HG03066 (cell line): ENCODE results near the gene CRY1.

Source experiments
- ATAC-seq: cut with Tn5 transposase; IDR thresholded peaks from one replicate; pipeline ENCODE4 v1.9.1; 2021; ENCODE audit warnings: low read depth; ENCODE audit not compliant: unreplicated experiment

Gene CRY1

DNA sequence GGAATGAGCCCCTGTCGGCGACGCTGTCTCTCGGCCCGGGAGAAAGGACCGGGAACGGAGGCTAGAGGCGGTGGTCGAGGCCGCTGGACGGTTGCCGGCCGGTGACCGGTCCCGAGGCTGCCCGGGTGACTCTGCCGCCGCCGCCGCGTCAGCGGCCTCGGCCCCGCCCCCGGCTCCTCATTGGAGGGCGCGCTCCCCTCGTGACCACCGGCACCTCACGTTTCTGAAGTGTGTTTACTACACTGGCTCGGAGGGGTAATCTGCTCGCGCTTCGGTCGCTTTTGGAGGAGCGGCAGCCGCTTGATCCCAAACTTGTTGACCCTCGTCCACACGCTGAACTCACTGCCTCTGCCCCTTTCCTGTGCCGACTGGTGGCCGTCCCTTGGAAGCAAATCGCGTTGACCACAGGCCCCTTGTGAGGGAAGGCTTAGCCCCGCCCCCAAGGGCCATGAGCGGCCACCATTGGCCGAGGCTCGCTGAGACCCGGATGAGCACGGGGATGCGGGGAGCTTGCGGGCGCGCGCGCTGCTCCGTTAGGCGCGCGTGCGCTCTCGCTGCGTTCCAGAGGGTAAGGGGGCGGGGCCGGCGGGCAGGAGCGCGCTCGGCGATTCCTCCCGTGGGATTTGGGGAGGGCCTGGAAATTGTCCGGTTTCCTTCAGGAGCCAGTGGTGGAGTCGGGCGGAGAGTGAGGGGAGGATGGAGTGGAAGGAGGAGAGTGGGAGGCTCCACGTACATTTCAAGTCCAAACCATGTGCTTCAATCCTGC is at the start of gene CRY1:
CRY1 (minus strand) TSS at position 133 of the 766 bp plus-strand sequence. CDS start 588 bp downstream, outside the sequence.
- ATAC-seq, result peak; percentile 84

DNA sequence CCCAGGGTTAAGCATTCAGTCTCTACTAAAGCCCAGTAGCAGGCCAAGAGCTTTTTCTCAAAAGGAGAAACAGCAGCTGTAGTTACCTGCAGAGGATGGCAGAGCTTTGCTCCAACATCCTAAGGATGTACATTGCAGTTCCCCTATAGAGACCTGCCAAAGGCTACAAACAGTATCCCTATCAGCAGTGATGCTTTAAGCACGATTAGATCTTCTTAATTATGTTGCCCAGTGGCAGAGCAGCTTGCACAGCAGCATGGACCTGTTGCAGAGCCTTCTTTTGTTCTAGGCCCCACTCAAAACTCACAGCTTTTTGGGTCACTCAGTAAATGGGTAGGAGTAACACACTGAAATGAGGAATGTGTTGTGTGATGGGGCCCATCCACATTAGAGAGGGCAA is 46.4 kb upstream of the CRY1 start:
- ATAC-seq, result no peak

DNA sequence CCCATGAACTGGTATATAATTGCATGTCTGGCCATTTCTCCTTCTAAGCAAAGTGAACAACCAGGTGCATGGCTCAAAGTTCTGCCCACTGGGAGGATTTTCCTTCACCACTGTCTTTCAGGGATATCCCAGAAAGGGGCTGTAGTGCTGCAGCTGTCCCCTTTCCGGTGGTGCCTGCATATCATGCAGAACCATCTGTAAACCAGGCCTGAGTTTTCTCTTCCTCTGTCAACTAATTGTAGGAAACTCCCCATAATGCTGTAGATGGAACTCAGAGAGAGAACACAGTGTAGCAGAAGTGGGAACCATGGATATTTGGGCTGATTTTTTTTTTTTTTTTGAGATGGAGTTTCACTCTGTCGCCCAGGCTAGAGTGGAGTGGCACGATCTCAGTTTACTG is 45.6 kb upstream of the CRY1 start:
- ATAC-seq, result no peak

DNA sequence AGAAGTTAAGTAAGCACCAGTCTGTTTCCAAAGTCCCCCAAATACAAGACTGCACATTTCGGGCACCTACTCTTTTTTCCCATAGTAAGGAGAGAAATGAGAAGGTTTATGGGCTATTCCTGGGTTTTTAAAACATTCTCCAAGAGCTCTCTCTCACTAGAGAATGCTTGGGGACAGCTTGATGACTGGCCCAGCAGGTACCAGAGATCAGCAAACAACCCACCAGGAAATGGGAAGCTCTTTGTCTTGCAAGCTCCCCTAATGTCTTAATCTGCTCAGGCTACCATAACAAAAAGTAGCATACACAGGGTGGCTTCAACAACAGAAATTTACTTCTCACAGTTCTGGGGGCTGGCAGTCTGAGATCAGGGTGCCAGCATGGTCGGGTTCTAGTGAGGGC is 41.8 kb upstream of the CRY1 start:
- no peak for ATAC-seq

DNA sequence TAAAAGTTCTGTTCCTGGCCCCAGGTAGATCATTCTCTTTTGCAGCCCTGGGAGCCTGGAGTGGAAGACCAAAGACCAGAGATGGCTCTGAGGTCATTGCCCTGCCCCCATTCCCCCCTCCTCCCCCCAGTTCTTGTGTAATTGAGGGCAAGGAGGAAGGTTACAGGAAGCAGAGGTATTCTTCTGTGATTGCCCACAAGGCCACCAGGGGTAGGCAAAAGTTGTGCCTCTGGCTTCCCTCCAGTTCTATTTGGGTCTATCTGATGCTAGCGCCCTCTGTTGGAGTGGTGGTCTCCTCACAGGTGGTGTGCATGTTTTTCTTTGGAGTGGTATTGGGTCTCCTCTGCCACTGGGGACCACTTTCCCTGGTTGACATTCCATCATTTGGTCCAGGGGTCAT is 41.2 kb upstream of the CRY1 start:
- ATAC-seq, result no peak

DNA sequence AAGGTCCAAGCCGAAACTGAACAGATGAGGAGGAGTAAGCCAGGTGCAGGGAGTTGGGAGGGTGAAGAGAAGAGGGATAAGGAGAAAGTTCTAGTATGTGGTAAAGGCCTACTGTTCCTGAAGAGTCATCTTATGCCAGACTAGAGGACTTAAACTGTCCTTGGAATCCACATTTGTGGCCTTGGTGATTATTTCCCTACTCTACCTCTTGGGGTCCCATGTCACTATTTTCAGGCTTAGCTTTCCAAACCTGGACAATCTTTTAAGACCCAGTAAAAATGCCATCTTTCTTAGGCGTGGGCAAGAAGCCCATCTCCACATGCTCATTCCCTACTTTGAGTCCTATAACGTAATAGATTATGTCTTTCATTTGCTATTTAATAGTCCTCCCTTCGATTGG is 40.1 kb upstream of the CRY1 start:
- no peak for ATAC-seq

DNA sequence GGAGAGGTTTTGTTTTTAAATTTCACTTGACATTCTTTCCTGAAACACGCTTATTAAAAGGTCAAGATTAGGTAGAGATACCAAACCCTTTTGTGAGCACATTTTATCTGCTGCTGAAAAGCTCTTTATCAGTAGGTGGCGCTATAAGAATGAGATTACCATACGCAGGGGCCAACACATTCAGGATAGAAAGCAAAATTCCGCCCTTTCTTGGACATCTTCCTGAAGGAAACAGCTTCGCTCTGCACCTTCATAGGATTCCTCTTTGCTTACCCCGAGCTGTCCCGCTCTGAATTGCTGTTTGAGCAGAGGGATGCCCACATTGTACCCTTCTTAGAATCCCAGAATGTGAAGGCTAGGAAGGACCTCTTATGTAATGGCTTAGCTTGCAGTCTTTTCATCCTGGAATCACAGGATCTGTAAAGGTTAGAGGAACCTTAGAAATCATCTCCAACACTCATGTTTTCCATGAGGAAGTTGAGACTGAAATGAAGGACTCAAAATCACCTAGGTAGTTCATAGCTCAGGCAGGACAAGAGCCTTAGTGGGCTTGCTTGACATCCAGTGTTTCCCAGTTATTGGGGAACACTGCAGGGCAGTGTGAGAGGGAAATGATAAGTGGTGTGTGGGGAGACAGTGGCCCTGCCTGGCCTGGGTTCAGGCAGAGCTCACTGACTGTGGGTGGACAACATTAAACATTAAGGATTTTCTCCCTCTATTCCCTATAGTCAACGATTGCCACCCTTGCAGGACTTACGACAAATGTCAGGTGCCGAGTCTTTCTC is 38.7 kb upstream of the CRY1 start:
- ATAC-seq, result no peak

DNA sequence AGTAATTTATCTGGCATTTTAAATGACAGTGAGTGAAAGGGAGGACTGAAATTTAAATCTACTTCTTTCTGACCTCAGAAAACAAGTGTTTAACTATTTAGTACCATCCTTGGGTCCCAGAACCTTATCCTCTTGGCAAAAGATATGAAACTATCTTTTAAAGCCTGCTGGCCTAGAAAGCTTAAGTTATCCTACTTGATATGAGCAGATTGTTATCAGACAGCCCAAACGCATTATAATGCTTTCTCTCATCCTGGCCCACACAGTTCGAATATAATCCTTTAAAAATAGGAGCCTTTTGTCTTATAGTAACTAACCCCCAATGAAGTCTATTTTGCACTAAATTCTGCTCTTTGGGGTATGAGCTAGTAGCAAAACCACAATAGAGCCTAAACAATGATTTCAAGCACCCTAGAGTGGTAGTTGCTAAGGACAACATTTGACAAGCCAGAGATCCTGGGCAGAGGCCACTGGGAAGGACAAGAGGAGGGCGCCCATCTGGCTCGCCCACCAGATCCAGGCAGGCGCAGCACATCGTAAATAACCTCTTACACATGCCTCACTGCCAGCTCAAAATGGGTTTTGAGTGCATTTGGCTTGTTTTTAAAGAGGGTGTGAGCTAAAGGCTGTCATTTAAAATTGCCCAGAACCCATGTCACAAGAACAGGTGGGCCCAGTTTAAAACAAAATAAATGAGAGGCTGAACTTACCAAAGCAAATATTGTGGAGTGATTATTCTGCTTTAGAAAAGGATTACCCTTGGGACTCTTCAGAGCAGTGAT is 37.7 kb upstream of the CRY1 start:
- no peak for ATAC-seq

DNA sequence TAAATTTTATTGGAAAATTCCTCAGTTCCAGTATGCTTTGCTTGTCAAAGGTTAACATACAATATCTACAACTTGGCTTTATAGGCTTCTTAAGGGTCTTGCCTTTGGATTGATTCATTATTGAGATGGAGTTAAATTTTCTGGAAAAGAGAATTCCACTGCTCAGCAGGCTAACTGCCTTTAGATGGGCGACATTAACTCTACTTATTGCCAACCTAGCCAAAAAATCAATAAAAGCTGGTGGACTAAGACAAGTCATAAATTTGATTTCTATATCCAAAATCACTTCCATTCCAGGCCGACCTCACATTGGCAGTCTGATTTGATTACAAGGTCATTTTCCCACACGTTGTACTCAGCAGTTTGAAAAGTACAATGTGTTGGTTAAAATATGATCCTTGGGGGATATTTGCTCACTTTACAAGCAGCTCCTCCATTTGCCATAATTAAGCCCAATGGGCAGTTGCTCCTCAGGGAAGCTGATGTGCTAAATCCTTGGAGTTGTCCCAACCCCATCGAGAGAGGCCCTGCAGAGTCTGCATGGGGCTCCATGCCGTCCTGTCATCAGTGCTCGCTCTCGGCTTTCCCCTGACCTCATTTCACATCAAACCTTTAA is 36.1 kb upstream of the CRY1 start:
- no peak for ATAC-seq

DNA sequence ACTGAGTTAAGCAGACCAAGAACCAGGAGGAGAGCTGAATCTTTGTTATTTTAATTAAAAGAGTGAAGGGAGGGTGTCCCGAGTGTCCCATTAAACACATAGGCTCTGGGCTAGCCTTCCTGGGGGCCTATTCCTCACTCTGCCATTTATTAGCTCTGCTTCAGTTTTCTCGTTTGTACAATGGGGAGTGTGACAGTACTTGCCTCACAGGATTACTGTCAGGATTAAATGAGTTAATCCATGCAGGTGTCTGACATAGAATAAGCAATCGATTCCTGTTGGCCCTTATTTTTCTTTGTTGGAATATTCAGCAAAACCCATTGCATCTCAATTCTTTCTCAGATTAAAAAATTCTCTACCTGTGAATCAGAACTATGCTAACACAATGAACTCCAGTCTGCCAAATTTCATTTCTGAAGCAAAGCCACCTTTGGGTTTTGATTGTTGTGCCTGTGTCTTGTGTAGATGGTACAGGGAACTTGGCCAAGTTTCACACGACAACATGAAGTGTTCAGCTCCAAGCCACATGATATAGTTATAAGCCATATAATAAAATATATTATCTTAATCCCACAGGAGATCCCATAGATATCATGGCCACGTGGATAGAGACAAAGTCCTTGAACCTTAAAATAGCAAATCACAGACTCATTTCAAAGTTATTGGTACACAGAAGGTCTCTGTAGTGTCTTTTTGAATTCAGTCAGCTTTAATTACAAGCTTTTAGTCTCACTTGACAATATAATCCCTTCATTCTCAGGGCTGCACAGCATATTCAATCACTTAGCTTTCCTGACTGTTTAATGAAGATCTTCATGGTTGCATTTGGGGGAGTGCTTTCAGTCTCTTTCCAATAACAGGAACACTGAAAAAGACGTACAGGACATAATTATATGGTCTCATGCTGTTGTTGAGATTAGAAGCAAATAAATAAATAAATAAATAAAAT is 34.4 kb upstream of the CRY1 start:
- no peak for ATAC-seq

DNA sequence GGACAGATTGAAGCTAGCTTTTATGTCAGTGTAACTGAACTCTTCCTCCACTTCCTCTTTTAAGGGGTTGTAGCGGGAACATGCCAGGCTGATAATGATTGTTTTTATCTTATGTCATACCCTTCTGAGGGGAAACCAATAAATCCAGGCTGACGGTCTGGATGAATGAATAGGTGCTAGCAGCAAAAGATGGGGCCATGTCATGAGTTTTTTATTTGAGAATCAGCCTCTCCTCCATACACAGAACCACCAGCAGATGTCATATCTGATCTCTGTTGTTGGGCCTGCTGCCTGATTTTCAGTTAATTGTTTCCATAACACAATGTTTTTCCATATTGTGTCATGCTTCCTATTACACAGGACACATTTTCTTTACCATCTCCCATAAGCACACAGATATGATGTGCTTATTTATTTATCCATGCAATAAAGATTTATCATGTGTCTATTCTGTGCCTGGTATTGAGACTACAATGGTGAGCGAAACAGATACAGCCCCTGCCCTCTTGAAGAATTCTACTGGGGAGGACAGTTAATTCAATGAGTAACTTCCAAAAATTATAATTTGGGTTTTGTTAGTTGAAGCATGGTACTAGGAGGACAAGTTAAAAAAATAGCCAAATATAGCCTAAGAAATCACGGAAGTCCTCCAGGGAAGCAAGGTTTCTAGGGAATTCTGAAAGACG is 33.6 kb upstream of the CRY1 start:
- no peak for ATAC-seq

DNA sequence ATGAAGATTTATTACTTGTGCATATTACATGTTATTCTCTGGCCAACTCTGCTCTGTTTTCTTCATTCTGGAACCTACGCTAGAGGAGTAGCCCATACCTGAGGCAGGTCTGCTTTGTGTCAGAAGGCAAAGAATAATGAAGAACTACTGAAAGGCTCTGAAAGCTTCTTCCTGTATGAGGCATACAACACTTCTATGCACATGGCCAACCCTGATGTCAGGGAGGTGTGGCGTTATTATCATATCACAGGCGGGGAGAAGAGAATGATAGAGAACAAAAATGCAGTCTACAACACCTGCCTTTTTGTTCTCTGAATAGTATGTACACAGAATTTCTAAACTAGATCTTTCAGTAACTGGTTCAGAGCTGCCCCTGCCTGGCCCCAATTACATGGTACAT is 32.5 kb upstream of the CRY1 start:
- ATAC-seq, result no peak

DNA sequence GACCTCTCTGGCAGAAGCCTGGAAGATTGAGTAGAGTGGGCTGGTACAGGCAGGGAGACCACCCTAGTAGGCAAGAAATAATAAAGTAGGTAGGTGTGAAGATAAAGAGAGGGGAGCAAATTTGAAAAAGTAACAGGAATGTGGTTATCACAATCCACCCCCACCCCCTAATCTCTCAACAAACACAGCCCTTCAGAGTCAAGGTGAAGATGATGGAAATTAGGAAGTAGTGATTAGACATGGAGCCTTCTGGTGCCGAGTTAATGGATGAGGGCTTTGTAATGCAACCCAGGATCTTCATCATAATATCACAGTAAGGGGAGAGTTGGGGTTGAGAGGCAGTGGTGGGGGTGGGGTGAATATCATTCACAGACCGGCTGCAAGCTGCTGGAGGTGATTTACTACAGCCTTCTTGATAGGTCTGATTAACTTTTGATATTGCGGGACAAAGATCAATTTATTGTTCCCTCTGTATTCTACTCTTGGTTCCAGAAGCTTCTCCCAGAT is 29.2 kb upstream of the CRY1 start:
- no peak for ATAC-seq

DNA sequence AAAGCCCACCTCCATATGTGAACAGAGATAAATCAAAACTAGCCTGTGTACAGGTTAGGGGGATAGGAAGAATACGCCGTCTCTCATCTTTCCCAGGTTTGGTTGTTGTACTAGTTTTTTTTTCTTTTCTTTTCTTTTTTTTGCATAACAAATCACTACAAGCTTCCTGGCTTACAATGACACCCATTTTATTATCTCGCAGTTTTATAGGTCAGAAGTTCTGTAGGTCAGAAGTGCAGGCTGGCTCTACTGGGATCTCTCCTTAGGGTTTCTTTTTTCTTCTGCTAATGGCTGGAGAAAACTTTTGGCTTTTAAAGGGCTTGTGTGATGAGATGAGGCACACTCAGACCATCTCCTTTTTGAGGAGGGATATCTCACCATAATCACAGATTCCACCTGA is 25.7 kb upstream of the CRY1 start:
- ATAC-seq, result no peak

DNA sequence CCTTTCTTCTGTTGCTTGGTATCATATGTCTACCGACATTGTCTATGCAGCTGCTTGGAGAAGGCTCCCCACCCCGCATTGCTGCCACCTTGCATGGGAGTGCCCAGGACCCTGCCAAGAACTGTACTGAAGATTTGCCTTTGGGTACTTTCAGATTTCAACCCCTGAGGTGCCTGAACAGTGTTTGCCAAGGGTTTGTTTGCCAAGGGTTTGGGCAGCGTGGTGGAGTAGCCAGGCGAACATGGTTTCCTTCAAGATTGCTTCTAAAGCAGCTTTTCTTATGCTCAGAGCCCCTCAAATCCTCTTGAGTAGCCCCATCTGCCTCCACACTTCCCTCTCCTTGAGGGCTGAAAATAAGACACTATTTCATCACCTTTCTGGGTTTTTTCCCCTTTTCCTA is 25.3 kb upstream of the CRY1 start:
- ATAC-seq, result no peak

DNA sequence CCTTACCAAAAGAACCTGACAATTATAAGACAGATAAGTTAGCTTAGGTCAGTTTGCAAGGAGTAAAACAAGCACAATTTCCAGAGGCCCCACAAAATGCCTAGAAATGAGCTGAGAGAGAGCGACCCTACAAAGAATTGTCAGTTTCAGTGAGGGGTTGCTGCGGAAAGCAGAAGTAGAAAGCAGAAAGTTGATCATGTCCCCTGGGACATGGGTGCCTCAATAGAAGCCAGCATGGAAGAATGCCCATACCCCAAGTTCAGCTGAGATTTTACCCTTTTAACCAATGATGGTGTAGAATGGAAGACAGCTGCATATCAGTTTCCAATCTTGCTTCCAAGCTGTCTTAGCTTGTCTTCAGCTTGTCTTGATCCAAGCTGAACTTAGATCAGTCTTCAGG is 21.8 kb upstream of the CRY1 start:
- no peak for ATAC-seq

DNA sequence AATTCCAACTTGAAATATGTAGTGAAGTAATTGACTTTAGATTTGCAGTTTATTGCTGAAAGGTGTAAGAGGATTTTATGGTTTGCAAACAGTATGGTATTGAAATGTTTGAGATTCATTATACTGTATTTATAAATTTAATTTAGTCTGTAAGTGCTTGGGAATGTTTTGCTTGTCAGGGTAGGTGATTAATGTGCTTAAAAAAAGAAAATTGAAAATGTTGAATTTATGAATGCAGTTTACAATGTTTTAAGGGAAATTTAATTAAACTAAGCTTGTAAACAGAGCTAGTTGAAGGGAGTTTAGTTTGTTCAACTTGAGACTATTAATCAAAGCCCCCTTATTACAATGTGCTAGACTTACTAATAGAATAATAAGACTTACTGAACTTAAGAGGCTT is 18.0 kb upstream of the CRY1 start:
- no peak for ATAC-seq

DNA sequence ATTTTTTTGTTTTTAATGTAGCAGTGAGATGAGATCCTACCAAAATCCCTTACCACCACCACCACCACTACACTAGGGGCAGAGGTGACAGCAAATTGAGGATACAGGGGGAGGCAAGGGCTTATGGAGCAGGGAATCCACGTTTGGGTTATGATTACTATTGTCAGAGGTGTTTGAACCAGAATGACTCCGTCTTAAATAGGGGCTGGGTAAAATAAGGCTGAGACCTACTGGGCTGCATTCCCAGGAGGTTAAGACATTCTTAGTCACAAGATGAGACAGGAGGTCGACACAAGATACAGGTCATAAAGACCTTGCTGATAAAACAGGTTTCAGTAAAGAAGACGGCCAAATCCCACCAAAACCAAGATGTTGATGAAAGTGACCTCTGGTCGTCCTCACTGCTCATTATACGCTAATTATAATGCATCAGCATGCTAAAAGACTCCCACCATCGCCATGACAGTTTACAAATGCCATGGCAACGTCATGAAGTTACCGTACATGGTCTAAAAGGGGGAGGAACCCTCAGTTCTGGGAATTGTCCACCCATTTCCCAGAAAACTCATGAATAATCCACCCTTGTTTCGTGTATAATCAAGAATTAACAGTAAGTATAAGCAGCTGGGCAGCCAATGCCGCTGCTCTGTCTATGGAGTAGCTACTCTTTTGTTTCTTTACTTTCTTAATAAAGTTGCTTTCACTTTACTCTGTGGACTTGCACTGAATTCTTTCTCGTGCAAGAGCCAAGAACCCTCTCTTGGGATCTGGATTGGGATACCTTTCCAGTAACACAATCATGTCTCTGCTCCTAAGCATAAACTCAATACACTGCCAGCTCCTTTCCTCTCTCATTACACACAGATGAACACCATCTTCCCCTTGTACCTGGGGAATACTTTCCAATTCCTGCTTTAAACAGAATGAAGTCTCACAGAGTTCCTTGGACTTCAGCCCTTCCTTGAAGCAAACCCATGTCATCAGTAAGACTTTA is 16.7 kb upstream of the CRY1 start:
- no peak for ATAC-seq
